ENCODE results near the gene CPS1.

CPS1 gene

DNA sequence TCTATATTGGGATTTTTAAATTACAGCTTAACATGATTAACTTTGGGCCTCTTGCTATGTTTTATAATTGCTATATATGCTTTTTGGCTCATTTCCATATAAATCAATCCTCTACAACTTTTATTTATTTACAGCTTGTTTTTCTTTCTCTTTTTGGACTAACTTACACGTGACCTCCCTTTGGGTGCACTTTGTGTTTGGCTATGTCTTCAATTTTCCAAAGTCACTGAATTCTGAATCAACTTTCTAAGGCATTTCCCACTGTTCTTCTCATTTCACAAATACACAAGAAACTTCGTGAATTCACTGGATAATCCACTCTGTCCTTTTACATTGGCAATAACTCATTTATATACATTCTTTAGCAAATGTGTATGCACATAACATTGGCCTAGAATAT lies 5.4 kb upstream of the CPS1 start:
- Histone ChIP-seq H4K20me1 (ENCODE audit: insufficient read depth) (no peaks in the 10 kb centered on the region), H3K4me3 (IDR thresholded peaks at IDR 0.05; ENCODE audit: insufficient read depth, low read depth, low read length) (no peak overlapping the region), H3K4me2 (no peak overlapping the region), H3K4me1 (ENCODE audit: low read depth, poor library complexity, severe bottlenecking) (no peaks in the 10 kb centered on the region), H2AFZ (ENCODE audit: low read depth) (no peak overlapping the region), H3K79me2 (ENCODE audit: insufficient read depth, low read depth) (no peaks in the 10 kb centered on the region), H3K9ac (no peak overlapping the region), H3K27me3 (ENCODE audit: insufficient read depth, low read depth) (no peaks in the 10 kb centered on the region), H3K36me3 (ENCODE audit: insufficient read depth) (no peaks in the 10 kb centered on the region), H3K27ac (no peak overlapping the region)
- TF ChIP-seq, protein P1, sequence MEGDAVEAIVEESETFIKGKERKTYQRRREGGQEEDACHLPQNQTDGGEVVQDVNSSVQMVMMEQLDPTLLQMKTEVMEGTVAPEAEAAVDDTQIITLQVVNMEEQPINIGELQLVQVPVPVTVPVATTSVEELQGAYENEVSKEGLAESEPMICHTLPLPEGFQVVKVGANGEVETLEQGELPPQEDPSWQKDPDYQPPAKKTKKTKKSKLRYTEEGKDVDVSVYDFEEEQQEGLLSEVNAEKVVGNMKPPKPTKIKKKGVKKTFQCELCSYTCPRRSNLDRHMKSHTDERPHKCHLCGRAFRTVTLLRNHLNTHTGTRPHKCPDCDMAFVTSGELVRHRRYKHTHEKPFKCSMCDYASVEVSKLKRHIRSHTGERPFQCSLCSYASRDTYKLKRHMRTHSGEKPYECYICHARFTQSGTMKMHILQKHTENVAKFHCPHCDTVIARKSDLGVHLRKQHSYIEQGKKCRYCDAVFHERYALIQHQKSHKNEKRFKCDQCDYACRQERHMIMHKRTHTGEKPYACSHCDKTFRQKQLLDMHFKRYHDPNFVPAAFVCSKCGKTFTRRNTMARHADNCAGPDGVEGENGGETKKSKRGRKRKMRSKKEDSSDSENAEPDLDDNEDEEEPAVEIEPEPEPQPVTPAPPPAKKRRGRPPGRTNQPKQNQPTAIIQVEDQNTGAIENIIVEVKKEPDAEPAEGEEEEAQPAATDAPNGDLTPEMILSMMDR (conservative IDR thresholded peaks at IDR 0.05; ENCODE audit: low read depth, low read length): no peak

DNA sequence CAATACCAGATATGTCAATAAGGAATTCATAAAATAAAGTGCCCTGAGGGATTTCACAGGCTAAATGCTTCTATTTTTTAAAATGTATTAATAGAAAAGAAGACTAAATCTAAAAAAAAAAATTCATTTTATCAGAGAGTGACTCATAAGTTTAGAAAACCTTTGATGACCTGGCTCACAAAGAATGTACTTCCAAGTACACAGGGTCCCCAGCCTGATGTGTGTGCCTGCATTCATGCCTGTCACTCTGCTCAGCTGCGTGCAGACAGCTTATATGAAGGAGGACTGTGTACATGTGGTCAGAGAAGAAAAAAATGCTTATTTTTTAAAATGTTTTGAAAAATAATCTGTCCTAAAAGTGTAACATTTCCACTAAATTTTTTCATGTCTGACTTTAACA lies 3.0 kb upstream of the CPS1 start:
- no peak overlapping the region for H3K4me2 ChIP-seq
- H2AFZ ChIP-seq (ENCODE audit: low read depth): no peak overlapping the region
- no peak overlapping the region for H3K27ac ChIP-seq
- H3K27me3 ChIP-seq (ENCODE audit: insufficient read depth, low read depth): no peaks in the 10 kb centered on the region
- no peaks in the 10 kb centered on the region for H3K79me2 ChIP-seq (ENCODE audit: insufficient read depth, low read depth)
- no peaks in the 10 kb centered on the region for H3K36me3 ChIP-seq (ENCODE audit: insufficient read depth)
- H3K9ac ChIP-seq: no peak overlapping the region
- H4K20me1 ChIP-seq (ENCODE audit: insufficient read depth): no peaks in the 10 kb centered on the region
- no peaks in the 10 kb centered on the region for H3K4me1 ChIP-seq (ENCODE audit: low read depth, poor library complexity, severe bottlenecking)
- H3K4me3 ChIP-seq (IDR thresholded peaks at IDR 0.05; ENCODE audit: insufficient read depth, low read depth, low read length): no peak overlapping the region
- TF ChIP-seq, protein P1 (conservative IDR thresholded peaks at IDR 0.05; ENCODE audit: low read depth, low read length): no peak

DNA sequence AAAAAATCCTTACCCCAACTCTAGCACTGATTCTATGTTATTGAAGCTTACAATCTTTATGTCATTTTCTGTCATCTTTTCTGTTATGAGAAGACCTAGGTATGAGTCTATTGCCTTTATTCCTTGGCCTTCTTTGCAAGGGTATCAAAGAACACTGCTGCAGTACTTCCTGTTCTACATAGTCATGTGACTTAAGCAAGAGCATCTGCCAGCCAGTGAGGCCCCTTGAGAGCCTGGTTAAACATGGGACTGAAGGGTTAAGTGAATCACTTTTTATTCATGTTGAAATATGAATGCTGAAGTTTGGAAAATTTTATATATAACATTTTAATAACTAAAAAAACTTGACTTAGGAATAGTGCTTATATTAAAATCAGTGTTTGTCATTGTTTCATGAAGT lies 844 bp upstream of the CPS1 start:
- TF ChIP-seq, protein P1 (conservative IDR thresholded peaks at IDR 0.05; ENCODE audit: low read depth, low read length): no peak
- Histone ChIP-seq H4K20me1 (ENCODE audit: insufficient read depth) (no peaks in the 10 kb centered on the region), H3K9ac (no peak overlapping the region), H3K4me2 (no peak overlapping the region), H3K4me1 (ENCODE audit: low read depth, poor library complexity, severe bottlenecking) (no peaks in the 10 kb centered on the region), H3K36me3 (ENCODE audit: insufficient read depth) (no peaks in the 10 kb centered on the region), H2AFZ (ENCODE audit: low read depth) (no peak overlapping the region), H3K79me2 (ENCODE audit: insufficient read depth, low read depth) (no peaks in the 10 kb centered on the region), H3K4me3 (IDR thresholded peaks at IDR 0.05; ENCODE audit: insufficient read depth, low read depth, low read length) (no peak overlapping the region), H3K27ac (no peak overlapping the region), H3K27me3 (ENCODE audit: insufficient read depth, low read depth) (no peaks in the 10 kb centered on the region)

DNA sequence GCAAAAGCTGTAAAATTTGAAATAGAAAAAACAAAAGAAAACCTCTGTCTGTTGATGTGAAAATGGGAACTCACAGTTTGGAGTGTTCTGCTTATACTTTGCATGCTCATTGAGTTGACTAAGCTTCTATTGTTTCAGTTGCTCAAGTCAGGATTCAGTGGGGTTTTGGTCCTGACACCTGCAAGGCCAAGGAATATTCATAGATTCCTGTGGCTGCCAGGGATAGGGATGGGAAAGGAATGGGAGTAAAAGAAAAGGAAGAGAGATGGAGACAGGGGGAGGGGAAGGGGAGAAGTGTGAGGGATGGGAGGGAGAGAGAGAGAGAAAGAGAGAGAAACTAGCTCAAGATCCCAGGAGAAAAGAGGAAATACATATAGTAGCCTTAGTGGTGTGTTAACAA lies 1.3 kb downstream of the CPS1 start:
- Histone ChIP-seq H3K4me1 (ENCODE audit: low read depth, poor library complexity, severe bottlenecking) (no peaks in the 10 kb centered on the region), H3K27me3 (ENCODE audit: insufficient read depth, low read depth) (no peaks in the 10 kb centered on the region), H3K4me2 (no peak overlapping the region), H4K20me1 (ENCODE audit: insufficient read depth) (no peaks in the 10 kb centered on the region), H3K9ac (no peak overlapping the region), H3K27ac (no peak overlapping the region), H3K79me2 (ENCODE audit: insufficient read depth, low read depth) (no peaks in the 10 kb centered on the region), H2AFZ (ENCODE audit: low read depth) (no peak overlapping the region), H3K4me3 (IDR thresholded peaks at IDR 0.05; ENCODE audit: insufficient read depth, low read depth, low read length) (no peak overlapping the region), H3K36me3 (ENCODE audit: insufficient read depth) (no peaks in the 10 kb centered on the region)
- TF ChIP-seq, protein P1 (conservative IDR thresholded peaks at IDR 0.05; ENCODE audit: low read depth, low read length): no peak

DNA sequence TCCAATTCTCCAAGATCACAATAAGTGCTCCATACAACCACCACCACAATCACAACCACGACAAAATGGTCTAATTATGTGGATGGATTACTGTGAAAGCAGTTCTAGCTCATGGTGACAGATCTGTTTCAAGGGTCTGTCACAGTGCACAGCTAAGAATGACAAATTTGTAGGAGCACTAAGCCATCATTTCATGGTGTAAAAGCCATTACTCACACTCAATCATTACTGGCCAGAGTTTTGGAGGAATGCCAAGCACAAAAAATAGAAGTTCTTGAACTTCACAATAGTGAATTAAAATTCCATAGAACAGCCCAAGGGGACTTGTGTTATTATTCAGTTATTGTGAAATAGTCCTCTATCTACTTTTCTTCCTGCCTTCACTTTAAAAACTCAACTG lies 2.3 kb downstream of the CPS1 start:
- no peak overlapping the region for H3K27ac ChIP-seq
- no peak overlapping the region for H2AFZ ChIP-seq (ENCODE audit: low read depth)
- H3K4me3 ChIP-seq (IDR thresholded peaks at IDR 0.05; ENCODE audit: insufficient read depth, low read depth, low read length): no peak overlapping the region
- H3K9ac ChIP-seq: no peak overlapping the region
- no peaks in the 10 kb centered on the region for H3K36me3 ChIP-seq (ENCODE audit: insufficient read depth)
- H3K79me2 ChIP-seq (ENCODE audit: insufficient read depth, low read depth): no peaks in the 10 kb centered on the region
- TF ChIP-seq, protein P1 (conservative IDR thresholded peaks at IDR 0.05; ENCODE audit: low read depth, low read length): no peak
- no peaks in the 10 kb centered on the region for H3K27me3 ChIP-seq (ENCODE audit: insufficient read depth, low read depth)
- H3K4me1 ChIP-seq (ENCODE audit: low read depth, poor library complexity, severe bottlenecking): no peaks in the 10 kb centered on the region
- H4K20me1 ChIP-seq (ENCODE audit: insufficient read depth): no peaks in the 10 kb centered on the region
- H3K4me2 ChIP-seq: no peak overlapping the region

Data from KMS-11 (cell line).